RPMI7951 (cell line): ENCODE results near the gene VAMP3. TPM values are rescaled to one million over a fixed set of nuclear protein-coding genes. Genes with fewer than 3 reads are reported as not detected.

Experiments
- DNase-seq: peaks from one replicate; pipeline ENCODE4 v3.0.0-alpha.2; 2012; ENCODE audit warnings: low read depth
- total RNA-seq: library from RNA; depleted of rRNA; stranded (reverse); fragments of >200 nt; shearing (Covaris generic); gene quantifications from 2 replicates; pipeline ENCODE4 v1.2.3, GENCODE V29; 2014; rRNA removed

Gene VAMP3
- total RNA-seq, 1 experiment from 2014 or later = 167 TPM

- DNase-seq = no peak
These were observed 42.7 kb downstream of the VAMP3 start for GRCh38 chr1:7813677-7814373.

- no peak for DNase-seq
These were observed 50.2 kb downstream of the VAMP3 start for GRCh38 chr1:7821282-7821681.

DNA sequence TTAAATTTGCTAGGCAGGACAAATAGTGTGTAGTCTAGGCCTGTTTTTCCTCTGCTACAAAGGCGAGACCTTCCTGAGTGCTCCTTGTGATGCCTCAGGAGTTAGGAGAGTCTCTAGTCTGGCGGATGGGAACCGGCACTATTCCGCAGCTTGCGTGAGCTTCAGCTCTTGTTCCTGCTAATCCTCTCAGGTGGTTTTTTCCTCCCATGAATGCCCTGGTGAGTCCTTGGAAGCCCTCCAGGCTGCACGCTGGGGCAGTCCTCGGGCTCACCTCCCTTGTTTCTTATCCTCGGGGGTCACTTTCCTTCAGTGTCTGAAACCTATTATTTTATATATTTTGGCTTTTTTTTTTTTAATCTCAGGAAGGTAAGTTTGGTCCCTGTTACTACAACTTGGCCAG is 53.6 kb downstream of the VAMP3 start:
- no peak for DNase-seq

DNA sequence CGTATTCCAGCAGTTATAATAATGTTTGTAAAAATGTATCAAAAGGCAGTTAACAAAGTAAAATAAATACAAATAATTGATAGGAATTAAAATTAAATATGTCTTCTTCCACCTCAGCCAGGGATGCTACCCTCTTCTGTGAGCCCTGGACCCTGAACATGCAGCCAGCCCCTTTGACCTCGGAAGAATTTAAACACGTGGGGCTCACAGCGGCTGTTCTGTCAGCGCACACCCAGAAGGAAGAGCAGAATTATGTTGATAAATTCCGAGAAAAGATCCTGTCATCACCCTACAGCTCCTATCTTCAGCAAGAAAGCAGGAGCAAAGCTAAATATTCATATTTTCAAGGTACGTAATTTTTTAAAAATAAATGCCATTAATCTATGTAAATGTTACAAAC is 55.3 kb downstream of the VAMP3 start:
- DNase-seq = no peak

DNA sequence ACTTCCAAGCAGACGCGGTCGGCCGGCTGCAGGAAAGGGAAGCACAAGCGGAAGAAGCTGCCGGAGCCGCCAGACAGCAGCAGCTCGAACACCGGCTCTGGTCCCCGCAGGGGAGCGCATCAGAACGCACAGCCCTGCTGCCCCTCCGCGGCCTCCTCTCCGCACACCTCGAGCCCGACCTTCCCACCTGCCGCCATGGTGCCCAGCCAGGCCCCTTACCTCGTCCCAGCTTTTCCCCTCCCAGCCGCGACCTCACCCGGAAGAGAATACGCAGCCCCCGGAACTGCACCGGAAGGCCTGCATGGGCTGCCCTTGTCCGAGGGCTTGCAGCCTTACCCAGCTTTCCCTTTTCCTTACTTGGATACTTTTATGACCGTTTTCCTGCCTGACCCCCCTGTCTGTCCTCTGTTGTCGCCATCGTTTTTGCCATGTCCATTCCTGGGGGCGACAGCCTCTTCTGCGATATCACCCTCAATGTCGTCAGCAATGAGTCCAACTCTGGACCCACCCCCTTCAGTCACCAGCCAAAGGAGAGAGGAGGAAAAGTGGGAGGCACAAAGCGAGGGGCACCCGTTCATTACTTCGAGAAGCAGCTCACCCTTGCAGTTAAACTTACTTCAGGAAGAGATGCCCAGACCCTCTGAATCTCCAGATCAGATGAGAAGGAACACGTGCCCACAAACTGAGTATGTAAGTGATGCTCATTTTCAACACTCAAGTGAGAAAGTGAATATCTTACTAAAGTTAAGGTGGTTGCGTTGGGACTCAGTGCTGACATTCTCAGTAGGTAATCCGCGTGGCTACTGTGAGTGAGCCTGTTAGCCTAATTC is 56.2 kb downstream of the VAMP3 start:
- DNase-seq = no peak

Other genes starting within 250 kb of the VAMP3 start
- 11.8 and 14.9 TPM in 2 replicates for gene PER3, start 13.0 kb downstream of the VAMP3 start, total RNA-seq
- gene UTS2, start 81.8 kb downstream of the VAMP3 start, total RNA-seq = 0.10 TPM in 1 of 2 replicates, not detected in the other
- gene TNFRSF9, start 169.5 kb downstream of the VAMP3 start, total RNA-seq = 4.1 and 4.2 TPM in 2 replicates
- gene PARK7, start 190.4 kb downstream of the VAMP3 start, total RNA-seq = 382 and 422 TPM in 2 replicates